HEK293 (cell line): ENCODE results near the gene SCFD2.

Source experiments
- ZNF629 ChIP-seq: fragments of 450-650 bp; formaldehyde crosslinking; IDR thresholded peaks from 2 replicates; pipeline ENCODE4 v1.5.1; 2017; ENCODE audit warnings: missing biosample characterization, missing genetic modification characterization
- TF ChIP-seq, protein P1 (sequence below): fragments of 450-650 bp; formaldehyde crosslinking; IDR thresholded peaks from 2 replicates; pipeline ENCODE4 v1.5.1; 2016; ENCODE audit warnings: missing biosample characterization, missing genetic modification characterization
- TF ChIP-seq, protein P2 (sequence below): fragments of 450-650 bp; formaldehyde crosslinking; IDR thresholded peaks from 2 replicates; pipeline ENCODE4 v1.5.1; 2016; ENCODE audit warnings: missing biosample characterization, missing genetic modification characterization

DNA sequence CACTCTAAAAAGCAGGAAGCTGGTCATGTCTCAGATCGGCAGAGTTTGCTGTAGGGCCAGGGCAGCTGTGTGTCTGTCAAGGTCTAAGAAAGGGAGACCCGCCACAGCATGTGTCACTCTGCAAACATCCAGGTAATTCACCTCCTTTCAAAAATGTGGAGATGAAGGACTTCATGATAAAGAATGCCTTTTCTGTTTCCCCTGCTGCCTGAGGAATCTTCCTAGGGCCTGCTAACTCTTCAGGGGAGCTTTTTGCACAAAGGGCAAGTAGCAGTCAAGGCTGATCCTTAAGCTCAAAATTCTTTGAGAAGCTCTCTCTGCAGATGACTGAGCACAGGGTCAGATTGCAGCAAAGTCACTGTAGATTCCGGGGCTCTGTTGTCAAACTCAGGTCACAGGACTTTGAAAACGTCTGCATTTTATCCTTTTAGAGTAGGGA, 482.7 kb downstream of the SCFD2 start:
- TF ChIP-seq, protein P1, sequence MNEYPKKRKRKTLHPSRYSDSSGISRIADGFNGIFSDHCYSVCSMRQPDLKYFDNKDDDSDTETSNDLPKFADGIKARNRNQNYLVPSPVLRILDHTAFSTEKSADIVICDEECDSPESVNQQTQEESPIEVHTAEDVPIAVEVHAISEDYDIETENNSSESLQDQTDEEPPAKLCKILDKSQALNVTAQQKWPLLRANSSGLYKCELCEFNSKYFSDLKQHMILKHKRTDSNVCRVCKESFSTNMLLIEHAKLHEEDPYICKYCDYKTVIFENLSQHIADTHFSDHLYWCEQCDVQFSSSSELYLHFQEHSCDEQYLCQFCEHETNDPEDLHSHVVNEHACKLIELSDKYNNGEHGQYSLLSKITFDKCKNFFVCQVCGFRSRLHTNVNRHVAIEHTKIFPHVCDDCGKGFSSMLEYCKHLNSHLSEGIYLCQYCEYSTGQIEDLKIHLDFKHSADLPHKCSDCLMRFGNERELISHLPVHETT (tag by site-specific recombination), result no peak
- TF ChIP-seq, protein P2, sequence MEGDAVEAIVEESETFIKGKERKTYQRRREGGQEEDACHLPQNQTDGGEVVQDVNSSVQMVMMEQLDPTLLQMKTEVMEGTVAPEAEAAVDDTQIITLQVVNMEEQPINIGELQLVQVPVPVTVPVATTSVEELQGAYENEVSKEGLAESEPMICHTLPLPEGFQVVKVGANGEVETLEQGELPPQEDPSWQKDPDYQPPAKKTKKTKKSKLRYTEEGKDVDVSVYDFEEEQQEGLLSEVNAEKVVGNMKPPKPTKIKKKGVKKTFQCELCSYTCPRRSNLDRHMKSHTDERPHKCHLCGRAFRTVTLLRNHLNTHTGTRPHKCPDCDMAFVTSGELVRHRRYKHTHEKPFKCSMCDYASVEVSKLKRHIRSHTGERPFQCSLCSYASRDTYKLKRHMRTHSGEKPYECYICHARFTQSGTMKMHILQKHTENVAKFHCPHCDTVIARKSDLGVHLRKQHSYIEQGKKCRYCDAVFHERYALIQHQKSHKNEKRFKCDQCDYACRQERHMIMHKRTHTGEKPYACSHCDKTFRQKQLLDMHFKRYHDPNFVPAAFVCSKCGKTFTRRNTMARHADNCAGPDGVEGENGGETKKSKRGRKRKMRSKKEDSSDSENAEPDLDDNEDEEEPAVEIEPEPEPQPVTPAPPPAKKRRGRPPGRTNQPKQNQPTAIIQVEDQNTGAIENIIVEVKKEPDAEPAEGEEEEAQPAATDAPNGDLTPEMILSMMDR (tag by site-specific recombination), result no peak
- TF ChIP-seq ZNF629, result no peak
